GM04503 (cell line): Measurements from ENCODE around the gene SLC25A21.
"Not testable (repeated sequence)": the region's sequence is repeated elsewhere in the genome, so short reads cannot be mapped to it uniquely, and the experiment has no call there.

Experiments used
- DNase-seq: peaks from one replicate; pipeline ENCODE4 v3.0.0-alpha.2; 2012; ENCODE audit warnings: low read depth

The SLC25A21 gene

GRCh38 chr14:37172024-37172869, at the start of gene SLC25A21:
Gene SLC25A21, minus strand, starts transcription at chr14:37172606.
- DNase-seq: peak; percentile 48

GRCh38 chr14:37221073-37221472, 48.7 kb upstream of the SLC25A21 start:
- DNase-seq: no peak

DNA sequence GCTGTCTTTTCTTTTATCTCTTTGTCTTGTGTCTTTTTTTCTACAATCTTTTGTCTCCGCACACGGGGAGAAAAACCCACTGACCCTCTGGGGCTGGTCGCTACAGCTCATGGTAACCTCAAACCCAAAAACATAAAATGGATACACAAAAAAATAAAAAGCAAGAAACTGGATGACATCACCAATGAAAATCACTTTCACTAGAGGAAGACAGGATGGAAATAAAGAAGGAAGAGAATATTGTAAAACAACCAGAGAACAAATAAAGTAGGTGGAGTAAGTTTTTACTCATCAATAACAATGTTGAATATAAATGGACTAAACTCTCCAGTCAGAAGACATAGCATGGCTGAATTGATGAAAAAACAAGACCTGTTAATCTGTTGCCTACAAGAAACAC, 42.9 kb upstream of the SLC25A21 start:
- DNase-seq: no peak

DNA sequence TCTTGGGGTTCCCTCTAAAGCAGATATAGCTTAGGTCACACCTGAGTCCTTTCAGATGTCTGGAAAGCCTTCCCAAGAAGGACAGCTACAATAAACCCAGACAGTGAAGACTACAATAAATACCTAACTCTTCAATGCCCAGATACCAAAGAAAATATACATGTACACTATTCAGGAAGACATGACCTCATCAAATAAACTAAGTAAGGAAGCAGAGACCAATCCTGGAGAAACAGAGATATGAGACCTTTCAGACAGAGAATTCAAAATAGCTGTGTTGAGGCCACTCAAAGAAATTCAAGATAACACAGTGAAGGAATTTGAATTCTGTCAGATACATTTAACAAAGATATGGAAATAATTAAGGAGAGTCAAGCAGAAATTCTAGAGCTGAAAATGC, 40.6 kb upstream of the SLC25A21 start:
- DNase-seq: no peak

- DNase-seq: no peak
Measured at GRCh38 chr14:37210448-37210847, 38.0 kb upstream of the SLC25A21 start.

DNA sequence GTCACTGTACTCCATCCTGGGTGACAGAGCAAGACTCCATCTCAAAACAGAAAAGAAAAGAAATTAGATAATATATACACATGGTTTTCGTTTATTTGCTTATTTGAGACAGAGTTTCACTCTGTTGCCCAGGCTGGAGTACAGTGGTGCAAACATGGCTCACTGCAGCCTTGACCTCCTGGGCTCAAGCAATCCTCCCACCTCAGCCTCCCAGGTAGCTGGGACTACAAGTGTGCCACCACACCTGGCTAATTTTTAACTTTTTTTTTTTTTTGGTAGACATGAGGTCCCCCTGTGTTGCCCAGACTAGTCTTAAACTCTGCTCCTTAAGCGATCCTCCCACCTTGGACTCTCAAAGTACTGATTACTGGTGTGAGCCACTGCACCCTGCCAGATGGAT, 37.2 kb upstream of the SLC25A21 start:
- DNase-seq: not testable (repeated sequence)

DNA sequence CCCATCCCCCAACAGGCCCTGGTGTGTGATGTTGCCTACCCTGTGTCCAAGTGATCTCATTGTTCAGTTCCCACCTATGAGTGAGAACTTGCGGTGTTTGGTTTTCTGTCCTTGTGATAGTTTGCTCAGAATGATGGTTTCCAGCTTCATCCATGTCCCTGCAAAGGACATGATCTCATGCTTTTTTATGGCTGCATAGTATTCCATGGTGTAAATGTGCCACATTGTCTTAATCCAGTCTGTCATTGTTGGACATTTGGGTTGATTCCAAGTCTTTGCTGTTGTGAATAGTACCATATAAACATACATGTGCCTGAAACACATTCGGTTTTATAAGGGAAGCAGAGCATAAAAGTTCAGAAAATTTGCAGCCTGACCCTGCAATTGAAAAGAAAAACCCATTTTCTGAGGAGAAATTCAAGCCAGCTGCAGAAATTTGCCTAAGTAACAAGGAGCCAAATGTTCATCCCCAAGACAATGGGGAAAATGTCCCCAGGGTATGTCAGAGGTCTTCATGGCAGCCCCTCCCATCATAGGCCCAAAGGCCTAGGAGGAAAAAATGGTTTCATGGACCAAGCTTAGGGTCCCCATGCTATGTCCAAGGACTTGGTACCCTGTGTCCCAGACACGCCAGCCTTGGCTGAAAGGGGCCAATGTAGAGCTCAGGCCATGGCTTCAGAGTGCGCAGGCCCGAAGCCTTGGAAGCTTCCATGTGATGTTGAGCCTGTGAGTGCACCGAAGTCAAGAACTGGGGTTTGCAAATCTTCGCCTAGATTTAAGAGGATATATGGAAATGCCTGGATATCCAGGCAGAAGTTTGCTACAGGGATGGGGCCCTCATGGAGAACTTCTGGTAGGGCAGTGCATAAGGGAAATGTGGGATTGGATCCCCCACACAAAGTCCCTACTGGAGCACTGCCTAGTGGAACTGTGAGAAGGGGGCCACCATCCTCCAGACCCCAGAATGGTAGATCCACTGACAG, 33.5 kb upstream of the SLC25A21 start:
- DNase-seq: not testable (repeated sequence)

- DNase-seq: no peak
Measured at GRCh38 chr14:37203423-37203822, 31.0 kb upstream of the SLC25A21 start.

GRCh38 chr14:37202812-37203211, 30.4 kb upstream of the SLC25A21 start:
- no peak for DNase-seq

- DNase-seq: no peak
Measured at GRCh38 chr14:37202265-37202664, 29.9 kb upstream of the SLC25A21 start.

- DNase-seq: no peak
Measured at GRCh38 chr14:37201724-37202123, 29.3 kb upstream of the SLC25A21 start.

- DNase-seq: no peak
Measured at GRCh38 chr14:37198907-37199306, 26.5 kb upstream of the SLC25A21 start.

GRCh38 chr14:37198273-37198598, 25.8 kb upstream of the SLC25A21 start:
- no peak for DNase-seq

- peak; percentile 58 for DNase-seq
Measured at GRCh38 chr14:37197421-37198272, 25.2 kb upstream of the SLC25A21 start, which contains the start of gene MIPOL1. Gene MIPOL1, plus strand, starts transcription at chr14:37197937. Its CDS starts 49,952 bp downstream, at chr14:37247889.

GRCh38 chr14:37196604-37197420, 24.4 kb upstream of the SLC25A21 start:
- no peak for DNase-seq

GRCh38 chr14:37195327-37195726, 22.9 kb upstream of the SLC25A21 start:
- DNase-seq: no peak

- DNase-seq: no peak
Measured at GRCh38 chr14:37194698-37195097, 22.3 kb upstream of the SLC25A21 start.

DNA sequence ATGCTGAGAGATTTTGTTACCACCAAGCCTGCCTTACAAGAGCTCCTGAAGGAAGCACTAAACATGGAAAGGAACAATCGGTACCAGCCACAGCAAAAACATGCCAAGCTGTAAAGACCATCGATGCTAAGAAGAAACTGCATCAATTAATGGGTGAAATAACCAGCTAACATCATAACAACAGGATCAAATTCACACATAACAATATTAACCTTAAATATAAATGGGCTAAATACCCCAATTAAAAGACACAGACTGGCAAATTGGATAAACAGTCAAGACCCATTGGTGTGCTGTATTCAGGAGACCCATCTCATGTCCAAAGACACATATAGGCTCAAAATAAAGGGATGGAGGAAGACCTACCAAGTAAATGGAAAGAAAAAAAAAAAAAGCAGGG, 17.3 kb upstream of the SLC25A21 start:
- DNase-seq: not testable (repeated sequence)

GRCh38 chr14:37187840-37188577, 15.6 kb upstream of the SLC25A21 start:
- not testable (repeated sequence) for DNase-seq

- DNase-seq: no peak
Measured at GRCh38 chr14:37187294-37187693, 14.9 kb upstream of the SLC25A21 start.
